GM19395 (cell line): ENCODE data around the gene MPHOSPH9.
A peak's percentile ranks its signal among the peaks of the same experiment; 100 is the strongest.
"Not testable (repeated sequence)": the region's sequence is repeated elsewhere in the genome, so short reads cannot be mapped to it uniquely, and the experiment has no call there.

ENCODE experiments used
- ATAC-seq: cut with Tn5 transposase; IDR thresholded peaks from one replicate; pipeline ENCODE4 v1.9.1; 2021; ENCODE audit warnings: mild to moderate bottlenecking, moderate library complexity; ENCODE audit not compliant: unreplicated experiment

Gene MPHOSPH9

GRCh38 chr12:123227581-123228258, 5.2 kb downstream of the MPHOSPH9 start:
- no peak for ATAC-seq

GRCh38 chr12:123225443-123225842, 7.5 kb downstream of the MPHOSPH9 start:
- no peak for ATAC-seq

- peak; percentile 67 for ATAC-seq
Measured at GRCh38 chr12:123223241-123223668, 9.7 kb downstream of the MPHOSPH9 start.

GRCh38 chr12:123207815-123208214, 25.1 kb downstream of the MPHOSPH9 start:
- ATAC-seq: not testable (repeated sequence)

- ATAC-seq: not testable (repeated sequence)
Measured at GRCh38 chr12:123206794-123207193, 26.1 kb downstream of the MPHOSPH9 start.

GRCh38 chr12:123200414-123200813, 32.5 kb downstream of the MPHOSPH9 start:
- ATAC-seq: no peak

GRCh38 chr12:123199936-123200335, 33.0 kb downstream of the MPHOSPH9 start:
- ATAC-seq: no peak

- ATAC-seq: no peak
Measured at GRCh38 chr12:123187637-123188036, 45.3 kb downstream of the MPHOSPH9 start.

GRCh38 chr12:123180171-123180570, 52.8 kb downstream of the MPHOSPH9 start:
- ATAC-seq: no peak

GRCh38 chr12:123171967-123172366, 61.0 kb downstream of the MPHOSPH9 start:
- ATAC-seq: no peak

- no peak for ATAC-seq
Measured at GRCh38 chr12:123167329-123167728, 65.6 kb downstream of the MPHOSPH9 start.

GRCh38 chr12:123165537-123165936, 67.4 kb downstream of the MPHOSPH9 start:
- no peak for ATAC-seq

GRCh38 chr12:123164710-123165261, 68.2 kb downstream of the MPHOSPH9 start:
- ATAC-seq: no peak

- ATAC-seq: no peak
Measured at GRCh38 chr12:123164222-123164621, 68.7 kb downstream of the MPHOSPH9 start.

- no peak for ATAC-seq
Measured at GRCh38 chr12:123163227-123163626, 69.7 kb downstream of the MPHOSPH9 start.

GRCh38 chr12:123160801-123161487, 72.0 kb downstream of the MPHOSPH9 start:
- ATAC-seq: no peak

- ATAC-seq: no peak
Measured at GRCh38 chr12:123153906-123154305, 79.0 kb downstream of the MPHOSPH9 start.

- no peak for ATAC-seq
Measured at GRCh38 chr12:123152833-123153232, 80.1 kb downstream of the MPHOSPH9 start.

GRCh38 chr12:123151457-123152454, 81.2 kb downstream of the MPHOSPH9 start:
- ATAC-seq: no peak

GRCh38 chr12:123150744-123151456, 82.0 kb downstream of the MPHOSPH9 start, which contains the start of gene PITPNM2:
TSS of gene PITPNM2 (minus strand) at chr12:123151090. CDS start at chr12:123034590, 116,500 bp downstream.
- ATAC-seq: no peak
